Endometrial microvascular endothelial cells (primary cell): ENCODE data around the gene IFITM10. TPM values are rescaled to one million over a fixed set of nuclear protein-coding genes. Genes with fewer than 3 reads are reported as not detected.

Experiments used
- in situ Hi-C: cut with HindIII; loops from 2 replicates; pipeline ENCODE4 v1.10.0; 2017; ENCODE audit warnings: low sequenced_read_pairs, low pct_unique_long_range_greater_than_20kb; ENCODE audit errors: inconsistent ontology term
- total RNA-seq: library from RNA; depleted of rRNA; stranded (reverse); fragments of >200 nt; gene quantifications from one replicate; pipeline ENCODE4 v1.2.3, GENCODE V29; 2015; ENCODE audit errors: inconsistent ontology term

IFITM10 gene
- total RNA-seq, 1 donor from 2014 or later: not detected

DNA sequence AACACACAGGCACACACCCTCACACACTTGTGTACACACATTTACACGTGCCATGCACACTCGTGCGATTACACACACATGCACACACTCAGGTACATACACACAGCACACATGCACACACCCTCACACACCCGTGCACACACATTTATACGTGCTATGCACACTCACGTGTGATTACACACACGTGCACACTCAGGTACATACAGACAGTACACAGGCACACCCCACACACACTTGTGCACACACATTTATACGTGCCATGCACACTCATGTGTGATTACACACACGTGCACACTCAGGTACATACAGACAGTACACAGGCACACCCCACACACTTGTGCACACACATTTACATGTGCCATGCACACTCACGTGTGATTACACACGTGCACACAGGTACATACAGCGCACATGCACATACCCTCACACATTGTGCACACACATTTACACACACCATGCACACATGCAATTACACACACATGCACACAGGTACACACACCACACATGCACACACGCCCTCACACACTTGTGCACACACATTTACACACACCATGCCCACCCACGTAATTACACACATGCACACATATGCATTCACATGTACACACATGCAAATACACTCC lies 4.6 kb downstream of the IFITM10 start:
- in situ Hi-C loops: no loop called here

DNA sequence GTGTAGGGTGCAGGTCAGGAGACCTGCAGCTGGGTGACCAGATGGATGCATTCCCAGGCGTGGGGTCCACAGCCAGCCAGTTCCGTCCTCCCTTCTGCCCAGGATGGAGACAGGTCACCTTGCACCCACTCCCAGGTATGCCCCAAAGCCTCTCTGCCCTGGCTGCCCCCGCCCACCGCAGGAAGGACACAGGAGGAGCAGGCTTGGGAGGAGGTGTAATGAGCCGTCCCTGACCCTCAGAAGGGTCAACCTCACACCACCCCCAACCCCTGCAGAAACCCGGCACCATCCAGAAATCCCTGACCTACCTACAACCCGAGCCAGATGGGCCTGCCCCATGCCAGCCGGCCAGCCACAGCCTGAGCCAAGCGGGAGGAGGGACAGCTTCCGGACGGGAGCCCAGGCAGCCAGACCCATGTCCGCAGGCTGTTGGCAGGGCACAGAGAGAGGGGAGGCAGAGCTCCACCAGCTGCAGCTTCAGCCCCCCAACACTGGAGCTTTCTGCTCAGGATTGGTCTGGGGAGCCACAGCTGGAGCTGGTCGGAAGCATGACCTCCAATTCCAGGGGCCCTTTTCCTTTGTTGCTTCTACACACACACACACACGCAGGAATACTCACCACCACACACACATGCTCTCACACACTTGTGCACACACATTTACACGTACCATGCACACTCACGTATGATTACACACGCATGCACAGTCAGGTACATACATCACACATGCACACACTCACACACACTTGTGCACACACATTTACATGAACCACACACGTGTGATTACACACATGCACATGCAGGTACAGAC lies 5.3 kb downstream of the IFITM10 start:
- in situ Hi-C loops: no loop called here

DNA sequence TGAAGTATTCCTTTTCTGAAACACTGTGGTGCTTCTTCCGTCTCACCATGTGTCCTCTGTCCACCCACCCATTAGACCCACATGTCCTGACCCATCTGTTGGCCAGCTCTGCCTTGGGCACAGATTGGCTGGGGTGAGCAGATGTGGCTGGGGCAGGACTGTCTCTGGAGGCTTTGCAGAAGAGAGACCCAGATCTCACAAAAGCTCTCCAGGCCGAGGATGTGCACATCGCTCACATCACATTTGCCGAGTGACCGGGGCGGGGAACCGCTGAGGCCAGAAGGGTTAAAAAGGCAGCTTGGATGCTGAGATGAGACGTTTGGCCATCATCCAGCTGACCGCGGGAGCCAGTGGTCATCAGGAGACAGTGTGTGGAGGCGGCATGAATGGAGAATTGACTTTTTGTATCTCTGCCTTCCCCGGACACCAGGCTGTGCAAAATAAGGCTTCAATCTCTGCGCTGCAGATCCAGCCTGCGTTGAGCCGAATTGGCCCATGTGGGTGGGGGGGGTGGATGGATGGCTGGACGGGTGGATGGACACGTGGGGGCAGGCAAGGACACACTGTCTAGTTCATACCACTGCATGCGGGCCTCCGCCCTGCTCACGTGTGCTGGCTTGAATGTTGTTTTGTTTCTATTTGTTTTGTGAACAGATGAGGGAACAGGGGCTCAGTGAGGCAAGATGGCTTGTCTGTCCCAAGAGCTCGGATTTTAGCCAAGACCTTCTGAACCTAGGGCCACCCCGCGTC lies 6.1 kb downstream of the IFITM10 start:
- in situ Hi-C loops: no loop called here

DNA sequence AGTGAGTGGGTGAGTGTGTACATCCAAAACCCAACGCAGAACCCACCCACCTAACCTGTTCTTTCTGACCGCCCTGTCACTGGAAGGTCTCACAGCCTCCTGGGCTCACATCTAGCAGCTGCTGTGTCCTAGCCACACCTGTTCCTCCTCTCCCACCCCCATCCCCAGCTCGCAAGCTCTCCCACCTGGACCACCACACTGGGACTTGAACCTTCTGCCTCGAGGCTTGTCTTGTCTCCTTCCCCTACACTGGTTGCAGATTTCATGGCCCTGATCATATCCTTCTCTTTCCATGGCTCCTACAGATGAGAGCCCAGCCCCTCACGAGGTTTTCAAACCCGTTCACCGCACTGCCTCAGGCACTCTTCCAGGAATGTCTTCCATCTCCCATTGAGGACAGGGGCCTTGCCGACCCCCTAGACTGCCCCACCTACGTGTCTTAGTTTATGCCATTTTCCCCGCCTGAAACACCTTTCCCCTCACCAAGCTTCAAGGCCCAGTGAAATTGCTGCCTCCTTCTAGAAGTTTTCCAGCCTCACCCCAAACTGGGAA lies 6.7 kb downstream of the IFITM10 start:
- in situ Hi-C loops: no loop called here

DNA sequence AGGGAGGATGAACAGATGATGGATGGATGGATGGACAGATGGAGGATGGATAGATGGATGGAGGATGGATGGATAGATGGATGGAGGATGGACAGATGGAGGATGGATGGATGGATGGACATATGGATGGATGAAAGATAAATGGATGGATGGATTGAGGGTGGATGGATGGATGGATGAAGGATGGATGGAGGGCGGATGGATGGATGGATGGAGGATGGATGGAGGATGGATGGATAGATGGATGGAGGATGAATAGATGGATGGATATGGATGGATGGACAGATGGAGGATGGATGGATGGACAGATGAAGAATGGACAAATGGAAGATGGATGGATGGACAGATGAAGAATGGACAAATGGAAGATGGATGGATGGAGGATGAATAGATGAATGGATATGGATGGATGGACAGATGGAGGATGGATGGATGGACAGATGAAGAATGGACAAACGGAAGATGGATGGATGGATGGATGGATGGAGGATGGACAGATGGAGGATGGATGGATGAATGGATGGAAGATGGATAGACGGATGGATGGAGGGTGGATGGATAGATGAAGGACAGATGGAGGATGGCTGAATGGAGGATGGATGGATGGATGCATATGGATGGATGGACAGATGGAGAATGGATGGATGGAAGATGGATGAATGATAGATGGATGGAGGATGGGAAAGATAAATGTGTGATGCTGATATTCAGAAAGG lies 7.4 kb downstream of the IFITM10 start:
- in situ Hi-C loops: no loop called here

DNA sequence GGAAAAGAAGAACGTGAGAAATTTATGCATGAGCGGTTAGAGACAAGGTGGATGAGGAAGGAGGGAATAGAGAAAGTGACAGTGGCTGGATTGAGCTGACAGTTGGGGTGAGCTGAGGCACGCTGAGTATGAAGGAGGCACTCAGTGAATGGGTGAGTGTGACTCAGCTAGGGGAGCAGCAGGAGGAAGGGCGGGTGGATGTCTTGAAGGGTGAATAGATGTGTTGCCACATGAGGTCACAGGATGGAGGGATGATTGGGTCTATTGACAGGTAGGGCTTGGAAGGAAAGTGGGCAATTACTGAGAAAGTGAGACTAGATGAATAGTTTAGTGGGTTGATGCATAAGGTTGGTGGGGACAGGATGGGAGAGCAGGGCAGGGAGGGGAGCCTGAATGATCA lies 8.0 kb downstream of the IFITM10 start:
- in situ Hi-C loops: no loop called here

DNA sequence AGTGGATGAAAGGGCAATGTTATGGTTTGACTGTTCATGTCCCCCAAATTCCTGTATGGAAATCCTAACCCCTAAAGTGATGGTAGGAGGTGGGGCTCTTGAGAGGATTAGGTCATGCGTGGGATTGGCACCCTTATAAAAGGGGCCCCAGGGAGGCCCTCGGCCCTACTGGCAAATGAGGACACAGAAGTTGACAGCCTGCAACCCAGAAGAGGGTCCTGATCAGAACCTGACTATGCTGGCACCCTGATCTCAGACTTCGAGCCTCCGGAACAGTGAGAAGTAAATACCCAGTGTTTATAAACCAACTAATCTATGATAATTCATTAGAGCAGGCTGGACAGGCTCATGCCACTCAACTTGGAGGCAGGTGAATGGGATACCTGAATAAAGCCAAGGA lies 8.7 kb downstream of the IFITM10 start:
- in situ Hi-C loops: no loop called here

DNA sequence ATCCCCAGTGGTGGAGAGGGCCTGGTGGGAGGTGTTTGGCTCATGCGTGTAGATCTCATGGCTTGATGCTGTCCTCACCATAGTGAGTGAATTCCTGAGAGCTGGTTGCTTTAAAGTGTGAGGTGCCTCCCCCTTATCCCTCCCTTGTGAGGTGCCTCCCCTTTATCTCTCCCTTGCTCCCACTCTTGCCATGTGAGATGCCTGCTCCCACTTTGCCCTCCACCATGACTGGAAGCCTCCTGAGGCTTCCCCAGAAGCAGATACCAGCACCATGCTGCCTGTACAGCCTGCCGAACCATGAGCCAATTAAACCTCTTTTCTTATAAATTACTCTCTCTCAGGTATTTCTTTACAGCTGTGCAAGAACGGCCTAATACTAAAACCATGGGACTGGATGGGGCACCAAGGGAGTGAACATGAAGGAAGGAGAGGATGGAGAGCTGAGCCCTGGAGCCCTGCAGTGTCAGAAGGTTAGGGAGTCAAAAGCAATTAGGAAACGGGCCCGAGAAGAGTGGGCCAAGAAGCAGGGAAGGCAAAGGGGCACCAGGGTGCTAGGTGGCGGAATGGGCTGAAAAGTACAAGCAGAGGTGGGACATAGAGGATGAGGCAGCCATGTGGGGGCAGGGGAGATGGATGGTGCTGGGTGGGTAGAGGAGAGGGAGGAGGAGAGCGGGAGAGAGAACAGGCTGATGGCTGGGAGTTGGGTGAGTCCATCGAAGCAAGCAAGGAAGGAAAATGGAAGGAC lies 9.4 kb downstream of the IFITM10 start:
- in situ Hi-C loops: no loop called here

DNA sequence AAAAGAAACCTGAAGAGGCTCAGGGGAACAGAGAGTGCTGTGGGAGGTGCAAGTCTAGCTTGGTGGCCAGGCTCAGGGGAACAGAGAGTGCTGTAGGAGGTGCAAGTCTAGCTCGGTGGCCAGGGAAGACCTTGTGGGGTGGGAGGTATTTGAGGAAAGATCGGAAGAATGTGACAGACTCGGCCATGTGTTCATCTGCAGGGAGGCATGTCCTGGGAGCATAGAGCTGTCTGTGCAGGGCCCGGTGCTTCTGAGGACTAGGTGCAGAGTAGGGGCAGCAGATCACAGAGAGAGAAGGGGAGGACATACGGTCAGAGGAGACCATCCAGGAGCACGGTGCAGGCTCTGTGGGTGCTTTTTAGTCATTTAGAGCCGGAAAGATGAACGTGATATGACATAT lies 10.8 kb downstream of the IFITM10 start:
- in situ Hi-C loops: no loop called here

DNA sequence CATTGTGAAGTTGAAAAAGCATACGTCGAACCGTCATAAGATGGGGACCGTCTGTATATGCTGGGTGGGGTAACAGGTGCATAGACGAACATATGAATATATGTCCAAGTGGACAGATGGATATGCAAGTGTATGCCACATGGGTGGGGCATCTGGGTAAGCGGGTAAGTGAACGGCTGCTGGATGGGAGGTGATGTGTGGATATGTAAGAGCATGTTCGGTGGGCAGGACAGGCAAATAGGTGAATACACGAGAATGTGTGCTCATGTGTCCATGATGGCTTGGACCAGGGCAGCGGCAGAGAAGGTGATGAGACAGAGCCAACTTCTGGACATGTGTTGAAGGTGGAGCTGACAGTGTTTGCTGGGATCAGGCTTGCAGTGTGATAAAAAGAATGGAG lies 12.0 kb downstream of the IFITM10 start:
- in situ Hi-C loops: no loop called here

DNA sequence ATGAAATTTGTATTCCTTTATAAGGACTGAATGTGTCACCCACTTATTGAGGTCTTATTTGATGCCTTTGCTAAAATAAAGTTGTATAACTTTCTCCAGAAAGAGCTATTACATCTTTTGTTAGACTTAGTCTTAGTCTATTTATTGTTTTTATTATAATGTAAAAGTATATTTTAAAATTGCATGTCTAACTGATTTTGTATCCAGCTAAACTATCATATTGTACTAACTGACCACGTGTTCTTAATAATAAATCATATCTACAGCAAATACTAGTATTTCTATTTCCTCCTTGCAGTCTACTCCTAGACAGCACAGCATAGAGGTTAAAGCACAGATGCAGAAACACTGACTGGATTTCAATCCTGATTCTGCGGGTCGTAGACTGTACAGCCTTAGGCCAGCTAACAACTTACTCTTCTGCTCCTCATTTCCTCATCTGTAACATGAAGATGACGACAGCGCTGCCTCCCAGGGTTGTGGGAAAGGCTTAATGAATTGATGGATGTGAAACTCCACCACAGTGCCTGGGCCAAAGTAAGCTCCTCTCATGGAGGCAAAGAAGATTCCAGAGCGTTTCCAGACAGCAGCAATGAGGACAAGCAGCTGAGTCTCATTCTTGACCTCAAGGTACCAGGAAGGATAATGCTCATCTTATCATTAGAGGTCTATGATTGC lies 13.2 kb downstream of the IFITM10 start:
- in situ Hi-C loops: no loop called here

DNA sequence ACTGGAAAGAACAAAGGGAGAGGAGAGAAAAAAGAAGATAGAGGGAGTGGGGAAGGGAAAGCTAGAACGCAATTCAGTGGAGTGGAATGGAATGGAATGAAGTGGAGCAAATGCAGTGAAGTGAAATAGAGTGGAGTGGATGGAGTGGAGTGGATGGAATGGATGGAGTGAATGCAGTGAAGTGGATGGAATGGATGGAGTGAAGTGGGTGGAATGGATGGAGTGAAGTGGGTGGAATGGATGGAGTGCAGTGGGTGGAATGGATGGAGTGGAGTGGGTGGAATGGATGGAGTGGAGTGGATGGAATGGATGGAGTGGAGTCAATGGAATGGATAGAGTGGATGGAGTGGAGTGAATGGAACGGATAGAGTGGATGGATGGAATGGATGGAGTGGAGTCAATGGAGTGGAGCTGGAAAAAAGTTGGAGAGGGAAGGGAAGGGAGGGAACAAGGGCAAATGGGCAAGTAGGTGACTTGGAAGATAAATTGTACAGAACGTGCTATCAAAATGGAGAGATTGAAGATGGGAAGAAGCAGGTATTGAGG lies 13.9 kb downstream of the IFITM10 start:
- in situ Hi-C loops: no loop called here

DNA sequence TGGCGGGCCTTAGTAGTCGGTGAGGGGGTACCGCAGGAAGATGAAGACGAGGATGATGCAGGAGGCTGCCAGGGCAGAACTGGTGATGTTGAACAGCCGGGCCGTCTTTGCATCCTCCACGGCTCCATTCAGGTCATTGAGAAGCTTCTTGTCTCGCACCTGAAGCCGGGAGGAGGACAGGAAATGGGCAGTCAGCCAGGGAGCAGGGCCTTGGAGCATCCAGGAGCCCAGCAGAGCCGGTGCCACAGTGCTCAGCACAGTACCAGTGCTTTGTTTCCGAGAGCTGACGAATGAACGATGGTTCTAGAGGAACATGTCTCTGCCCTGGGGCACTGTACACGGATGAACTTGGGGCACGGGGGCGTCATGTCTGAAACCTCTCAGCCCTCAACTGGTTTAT lies 15.1 kb downstream of the IFITM10 start:
- in situ Hi-C loops: no loop called here

DNA sequence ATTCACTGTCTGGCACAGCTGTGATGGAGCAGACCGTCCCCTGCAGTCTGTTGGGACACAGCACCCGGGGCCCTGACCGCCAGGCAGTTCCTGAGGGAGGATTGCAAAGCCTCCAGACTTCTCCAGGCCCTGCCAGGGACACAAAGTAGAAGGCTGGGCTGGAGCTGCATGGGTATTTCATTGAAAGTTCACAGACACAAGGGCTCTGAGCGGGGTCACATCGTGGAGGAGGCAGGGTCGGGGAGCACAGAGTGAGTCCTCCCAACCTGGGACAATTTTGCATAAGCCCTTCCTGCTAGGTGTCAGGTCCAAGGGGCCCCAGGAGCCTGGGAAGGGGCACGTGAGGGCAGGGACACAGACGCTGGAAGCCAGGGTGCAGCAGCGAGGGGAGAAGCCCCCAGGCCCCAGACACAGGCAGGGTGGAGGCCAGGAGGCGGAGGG lies 15.7 kb downstream of the IFITM10 start:
- in situ Hi-C loops: no loop called here

DNA sequence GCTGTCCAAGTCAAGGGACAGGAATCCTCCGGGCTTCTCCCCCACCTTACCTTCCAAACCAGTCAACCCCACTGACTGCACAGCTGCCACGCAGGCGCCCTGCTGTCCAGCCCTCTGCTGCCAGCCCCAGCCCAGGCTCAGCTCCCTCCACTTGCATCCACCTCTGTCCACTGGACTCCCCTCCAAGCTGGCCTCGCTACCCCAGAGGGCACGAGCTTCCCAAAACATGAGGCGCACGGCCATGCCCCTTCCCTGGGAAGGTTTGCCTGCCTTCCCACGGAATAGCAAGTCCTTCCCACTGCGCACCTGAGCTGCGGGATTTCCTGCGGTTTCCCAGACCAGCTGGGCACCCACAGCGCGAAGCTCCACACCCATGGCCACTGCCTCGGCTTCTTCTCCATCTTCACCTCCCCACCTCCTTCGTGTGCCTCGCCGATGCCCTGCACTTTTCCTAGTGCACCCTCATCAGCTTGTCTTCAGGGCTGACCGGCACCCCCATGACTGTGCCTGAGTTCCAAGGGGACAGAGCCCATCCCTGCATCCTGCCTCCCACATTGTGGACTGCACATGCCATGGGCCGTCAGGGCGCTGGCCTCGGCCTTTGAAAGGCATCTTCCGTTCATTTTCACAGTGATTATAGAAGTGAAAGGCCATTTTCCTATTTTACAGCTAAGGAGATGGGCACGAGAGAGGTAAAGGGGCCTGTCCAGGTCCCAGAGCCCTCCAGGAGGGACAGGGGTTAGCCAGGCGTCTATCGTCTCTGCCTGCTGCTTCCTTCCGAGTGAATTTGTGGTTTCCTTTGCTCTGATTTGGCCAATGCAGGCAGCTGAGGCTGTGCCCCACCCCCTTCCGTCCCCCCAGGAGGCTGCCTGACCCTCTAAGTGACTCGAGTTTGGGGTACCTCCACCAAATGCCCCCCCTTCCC lies 16.4 kb downstream of the IFITM10 start:
- in situ Hi-C loops: no loop called here

DNA sequence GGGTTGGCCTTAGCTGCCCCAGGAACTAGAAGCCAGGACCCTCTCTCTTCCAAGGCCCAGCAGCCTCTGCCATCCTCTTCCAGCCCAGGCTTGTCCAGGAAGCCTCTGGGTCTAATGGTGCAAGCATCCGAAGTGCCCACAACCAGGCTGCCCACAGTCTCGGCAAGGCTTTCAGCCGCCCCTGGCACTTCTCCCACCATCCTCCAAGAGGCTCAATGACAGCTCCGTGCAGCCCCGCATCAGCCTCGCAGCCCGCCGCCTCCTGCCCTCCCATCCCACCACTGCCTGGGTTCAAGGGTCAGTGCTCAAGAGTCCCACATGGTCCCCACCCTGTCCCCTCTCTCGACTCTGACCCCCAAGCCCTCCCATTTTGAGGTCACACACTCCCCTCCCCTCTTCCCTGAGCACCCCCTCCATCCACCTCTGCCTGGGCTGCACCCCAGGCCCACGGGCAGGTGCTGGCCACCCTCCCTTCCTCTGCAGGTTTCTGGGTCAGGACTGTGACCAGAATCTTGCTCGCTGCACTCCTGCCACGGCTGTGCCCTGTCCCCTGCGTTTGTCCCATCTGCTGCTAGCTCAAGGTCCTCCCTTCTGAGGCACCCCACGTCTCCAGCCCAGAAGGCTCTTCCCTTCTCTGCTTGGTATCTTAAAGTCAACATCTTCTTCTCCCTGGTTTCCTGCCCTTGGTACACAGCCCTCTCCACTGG lies 17.2 kb downstream of the IFITM10 start:
- in situ Hi-C loops: no loop called here
